Breast epithelium (tissue), 4 donors: Measurements from ENCODE around the gene ZNF830. TPM values are rescaled to one million over a fixed set of nuclear protein-coding genes. Genes with fewer than 3 reads are reported as not detected.
A peak's percentile ranks its signal among the peaks of the same experiment; 100 is the strongest.

Experiments used
- DNase-seq, 2 donors: peaks; one replicate each; pipeline ENCODE4 v3.0.0-alpha.2; 2019; ENCODE audit warnings: low spot score in 2 of 2
- H3K27ac ChIP-seq, 2 donors: fragments of 200-600 bp; sonication (generic) in 1 of 2; one replicate each; pipeline ENCODE4 v1.5.1; 2016 to 2019; ENCODE audit warnings: mild to moderate bottlenecking in 1 of 2
- H3K27me3 ChIP-seq, 2 donors: fragments of 200-600 bp; sonication (generic) in 1 of 2; one replicate each; pipeline versions ENCODE4 v1.5.1 to v1.6.0; 2017 to 2019; ENCODE audit warnings: control low read depth in 1 of 2, mild to moderate bottlenecking in 1 of 2
- H3K36me3 ChIP-seq: fragments of 200-600 bp; one replicate; pipeline ENCODE4 v1.5.1; 2019
- H3K4me1 ChIP-seq, 2 donors: fragments of 200-600 bp; sonication (generic); one replicate each; pipeline ENCODE4 v1.5.1; 2016 to 2019; ENCODE audit warnings: control low read depth in 1 of 2
- H3K4me3 ChIP-seq, 3 donors: fragments of 200-600 bp; sonication (generic); 1 replicate in 2 of 3; 2 replicates in 1 of 3; pipeline ENCODE4 v1.5.1; 2016 to 2019; ENCODE audit warnings: mild to moderate bottlenecking in 3 of 3, moderate library complexity in 2 of 3
- H3K9me3 ChIP-seq, 2 donors: fragments of 200-600 bp; sonication (generic) in 1 of 2; one replicate each; pipeline ENCODE4 v1.5.1; 2016 to 2019; ENCODE audit warnings: control low read depth in 1 of 2
- CTCF ChIP-seq, 3 donors: fragments of 450-650 bp; IDR thresholded peaks; one replicate each; pipeline ENCODE4 v1.5.1; 2016 to 2017; ENCODE audit warnings: antibody characterized with exemption in 3 of 3, mild to moderate bottlenecking in 3 of 3, moderate library complexity in 3 of 3
- POLR2A ChIP-seq: fragments of 450-650 bp; IDR thresholded peaks from one replicate; pipeline ENCODE4 v1.6.1; 2016; ENCODE audit warnings: antibody characterized with exemption, mild to moderate bottlenecking, moderate library complexity
- POLR2AphosphoS5 ChIP-seq, 3 donors: sonication (generic); formaldehyde crosslinking; IDR thresholded peaks; one replicate each; pipeline ENCODE4 v1.6.1; 2017; ENCODE audit warnings: antibody characterized with exemption in 3 of 3
- intact Hi-C: fragments of 100-400 bp; cut with DNase I; formaldehyde crosslinking; loops from one replicate; pipeline ENCODE4 v1.15.1; 2023; ENCODE audit warnings: low total_unique reads
- total RNA-seq, 3 donors: library from RNA; depleted of rRNA; stranded (reverse); fragments of >200 nt; gene quantifications; one replicate each; pipeline ENCODE4 v1.1.0, GENCODE V29; 2016

Gene ZNF830
- total RNA-seq, 3 donors from 2014 or later, result 11.4 to 17.6 (median 15.1) TPM

GRCh38 chr17:34974794-34975785, 13.8 kb downstream of the ZNF830 start:
- intact Hi-C loops, result no loop called here
- Histone ChIP-seq H3K4me1 (no peaks in the 10 kb centered on the region), H3K4me3 (no peak overlapping the region), H3K27ac (no peak overlapping the region), H3K27me3 (no peaks in the 10 kb centered on the region), H3K36me3 (no peaks in the 10 kb centered on the region), H3K9me3 (no peaks in the 10 kb centered on the region)
- no peak for TF ChIP-seq POLR2A
- no peak for TF ChIP-seq CTCF (IDR thresholded peaks at IDR 0.05)
- TF ChIP-seq POLR2AphosphoS5 (IDR thresholded peaks at IDR 0.05), result no peak
- no peak for DNase-seq

GRCh38 chr17:34979153-34979552, 17.8 kb downstream of the ZNF830 start:
- H3K4me3 ChIP-seq, result no peak overlapping the region
- no peak overlapping the region for H3K27ac ChIP-seq
- TF ChIP-seq CTCF (IDR thresholded peaks at IDR 0.05) (no peak), POLR2AphosphoS5 (IDR thresholded peaks at IDR 0.05) (no peak), POLR2A (no peak)
- intact Hi-C loops, result no loop called here
- H3K4me1 ChIP-seq, result no peaks in the 10 kb centered on the region
- no peaks in the 10 kb centered on the region for H3K9me3 ChIP-seq
- DNase-seq, result no peak
- no peaks in the 10 kb centered on the region for H3K36me3 ChIP-seq
- H3K27me3 ChIP-seq, result no peaks in the 10 kb centered on the region

GRCh38 chr17:34979650-34980352, 18.5 kb downstream of the ZNF830 start:
- no peak for DNase-seq
- peak overlapping the region; percentile 76 to 89 (median 81) for H3K4me3 ChIP-seq
- no peaks in the 10 kb centered on the region for H3K36me3 ChIP-seq
- no peaks in the 10 kb centered on the region for H3K4me1 ChIP-seq
- peak overlapping the region; percentile 96 to 99 for H3K27ac ChIP-seq
- no peaks in the 10 kb centered on the region for H3K9me3 ChIP-seq
- no peaks in the 10 kb centered on the region for H3K27me3 ChIP-seq
- intact Hi-C loops, result no loop called here
- TF ChIP-seq CTCF (IDR thresholded peaks at IDR 0.05) (no peak), POLR2AphosphoS5 (IDR thresholded peaks at IDR 0.05) (peak in 1 of 3 donors; percentile 26)

- H3K9me3 ChIP-seq, result no peaks in the 10 kb centered on the region
- H3K4me3 ChIP-seq, result peak within 1 kb of the TSS; percentile 76 to 89 (median 81)
- intact Hi-C loops, result no loop called here
- H3K36me3 ChIP-seq, result no peaks in the 10 kb centered on the region
- no peaks in the 10 kb centered on the region for H3K27me3 ChIP-seq
- peak within 1 kb of the TSS; percentile 96 to 99 for H3K27ac ChIP-seq
- peak; percentile 93 to 94 for DNase-seq
- TF ChIP-seq POLR2AphosphoS5 (IDR thresholded peaks at IDR 0.05), result peak; percentile 17 to 84 (median 58)
- peak; percentile 72 for TF ChIP-seq POLR2A
- TF ChIP-seq CTCF (IDR thresholded peaks at IDR 0.05), result no peak
- H3K4me1 ChIP-seq, result no peaks in the 10 kb centered on the region
These were observed 19.0 kb downstream of the ZNF830 start, which contains the start of gene LIG3 for GRCh38 chr17:34980353-34980680. Gene LIG3, plus strand, starts transcription at chr17:34980512. Its CDS starts 2,494 bp downstream, at chr17:34983006.
